GM10266 (cell line): ENCODE data around the gene BDH1.

Experiments
- DNase-seq: peaks from one replicate; pipeline ENCODE4 v3.0.0; 2012; ENCODE audit errors: extremely low spot score
- TF ChIP-seq, protein P1 (sequence below): IDR thresholded peaks from 2 replicates; pipeline ENCODE4 v1.5.1; 2012; ENCODE audit warnings: mild to moderate bottlenecking, low read depth; ENCODE audit not compliant: control insufficient read depth, insufficient read depth; ENCODE audit errors: missing control alignments

Gene BDH1

DNA sequence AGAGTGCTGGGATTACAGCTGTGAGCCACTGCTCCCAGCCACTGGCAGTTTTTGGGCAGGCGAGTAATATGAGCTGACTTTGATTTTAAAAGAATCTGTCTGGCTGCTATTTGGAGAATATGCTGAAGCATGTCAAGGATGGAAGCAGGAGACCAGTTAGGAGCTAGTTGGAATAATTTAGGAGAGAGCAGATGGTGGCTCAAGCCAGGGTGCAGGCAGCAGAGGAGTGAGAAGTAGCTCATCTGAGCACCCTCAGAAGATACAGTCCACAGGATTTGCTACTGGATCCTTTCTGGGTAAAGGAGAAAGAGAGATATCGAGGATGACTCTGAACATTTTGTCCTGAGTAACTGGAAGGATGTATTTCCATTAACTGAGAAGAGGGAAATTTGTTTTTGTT is 30.4 kb upstream of the BDH1 start:
- no peak for DNase-seq
- TF ChIP-seq, protein P1, sequence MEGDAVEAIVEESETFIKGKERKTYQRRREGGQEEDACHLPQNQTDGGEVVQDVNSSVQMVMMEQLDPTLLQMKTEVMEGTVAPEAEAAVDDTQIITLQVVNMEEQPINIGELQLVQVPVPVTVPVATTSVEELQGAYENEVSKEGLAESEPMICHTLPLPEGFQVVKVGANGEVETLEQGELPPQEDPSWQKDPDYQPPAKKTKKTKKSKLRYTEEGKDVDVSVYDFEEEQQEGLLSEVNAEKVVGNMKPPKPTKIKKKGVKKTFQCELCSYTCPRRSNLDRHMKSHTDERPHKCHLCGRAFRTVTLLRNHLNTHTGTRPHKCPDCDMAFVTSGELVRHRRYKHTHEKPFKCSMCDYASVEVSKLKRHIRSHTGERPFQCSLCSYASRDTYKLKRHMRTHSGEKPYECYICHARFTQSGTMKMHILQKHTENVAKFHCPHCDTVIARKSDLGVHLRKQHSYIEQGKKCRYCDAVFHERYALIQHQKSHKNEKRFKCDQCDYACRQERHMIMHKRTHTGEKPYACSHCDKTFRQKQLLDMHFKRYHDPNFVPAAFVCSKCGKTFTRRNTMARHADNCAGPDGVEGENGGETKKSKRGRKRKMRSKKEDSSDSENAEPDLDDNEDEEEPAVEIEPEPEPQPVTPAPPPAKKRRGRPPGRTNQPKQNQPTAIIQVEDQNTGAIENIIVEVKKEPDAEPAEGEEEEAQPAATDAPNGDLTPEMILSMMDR = no peak

DNA sequence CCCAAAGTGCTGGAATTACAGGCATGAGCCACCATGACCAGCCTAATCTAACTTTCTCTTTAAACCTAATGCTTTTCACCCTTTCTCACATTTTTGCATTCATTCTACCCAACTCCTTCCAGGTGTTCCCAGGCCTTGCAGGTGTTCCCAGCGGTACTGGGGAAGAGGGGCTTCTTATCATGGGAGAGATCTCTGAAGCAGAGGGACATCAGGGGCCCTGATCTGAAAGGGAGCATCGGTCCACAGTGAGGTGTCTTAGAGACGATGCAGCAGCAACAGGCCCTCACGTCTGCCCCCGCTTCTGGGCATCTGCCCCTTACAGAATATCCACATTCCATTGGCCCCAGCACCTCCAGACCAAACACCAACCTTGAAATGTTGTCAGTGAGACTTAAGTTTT is 29.0 kb upstream of the BDH1 start:
- DNase-seq = no peak
- TF ChIP-seq, protein P1 = no peak

DNA sequence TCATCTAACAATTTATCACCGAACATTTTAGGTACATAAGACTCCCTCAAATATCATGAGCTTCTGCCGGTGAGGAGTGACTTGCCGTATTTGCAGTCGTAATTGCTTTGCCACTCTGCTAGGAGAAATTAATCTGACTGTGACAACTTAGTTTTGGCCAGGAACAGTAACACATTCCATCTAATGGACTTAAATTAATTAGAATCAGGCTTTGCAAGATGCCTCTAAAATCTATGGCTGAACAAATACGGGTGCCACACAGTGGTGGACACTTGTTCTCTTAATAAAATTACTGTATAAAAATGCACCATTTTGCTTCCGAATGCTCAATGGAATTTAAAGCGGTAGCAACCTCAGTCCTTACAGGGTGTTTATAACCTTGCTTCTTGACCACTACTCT is 27.6 kb upstream of the BDH1 start:
- DNase-seq = no peak
- TF ChIP-seq, protein P1 = no peak

DNA sequence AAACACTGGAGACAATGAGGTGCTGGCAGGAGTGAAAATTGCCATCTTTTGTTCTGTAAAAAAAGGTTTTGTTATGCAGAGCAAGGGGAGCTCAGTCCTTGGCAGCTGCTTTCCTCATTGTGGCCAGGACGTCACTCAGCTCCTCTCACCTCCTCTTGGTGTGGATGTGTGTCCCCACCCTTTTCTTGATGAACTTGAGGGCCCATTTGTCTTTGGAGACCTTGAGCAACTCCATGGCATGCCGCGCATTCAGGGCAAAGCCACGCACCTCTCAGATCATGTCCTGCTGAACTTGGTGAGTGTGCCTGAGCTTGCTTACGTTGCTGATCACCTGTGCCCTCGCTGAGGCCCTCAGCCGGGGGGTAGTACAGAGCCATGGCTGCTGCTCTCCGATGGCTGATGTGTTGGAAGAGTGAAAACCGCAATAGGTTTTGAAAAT is 24.5 kb upstream of the BDH1 start:
- DNase-seq = no peak
- TF ChIP-seq, protein P1 = no peak

DNA sequence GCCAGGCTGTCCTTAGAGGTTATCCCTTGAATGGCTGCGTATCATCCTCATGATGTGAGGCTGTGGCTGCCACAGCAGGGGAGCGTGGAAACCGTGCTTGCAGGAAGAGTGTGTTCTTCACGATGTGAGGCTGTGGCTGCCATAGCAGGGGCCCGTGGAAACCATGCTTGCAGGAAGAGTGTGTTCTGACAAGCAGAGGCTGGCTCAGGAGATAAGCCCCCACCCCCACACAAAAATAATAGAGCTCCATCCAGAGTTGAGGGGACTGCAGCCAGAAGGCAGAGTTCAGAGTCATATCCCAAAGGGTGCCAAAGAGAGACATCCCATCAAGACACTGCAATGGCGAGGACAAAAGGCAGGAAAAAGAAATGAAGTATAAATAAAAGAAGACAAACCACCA is 22.6 kb upstream of the BDH1 start:
- TF ChIP-seq, protein P1 = no peak
- DNase-seq = no peak

DNA sequence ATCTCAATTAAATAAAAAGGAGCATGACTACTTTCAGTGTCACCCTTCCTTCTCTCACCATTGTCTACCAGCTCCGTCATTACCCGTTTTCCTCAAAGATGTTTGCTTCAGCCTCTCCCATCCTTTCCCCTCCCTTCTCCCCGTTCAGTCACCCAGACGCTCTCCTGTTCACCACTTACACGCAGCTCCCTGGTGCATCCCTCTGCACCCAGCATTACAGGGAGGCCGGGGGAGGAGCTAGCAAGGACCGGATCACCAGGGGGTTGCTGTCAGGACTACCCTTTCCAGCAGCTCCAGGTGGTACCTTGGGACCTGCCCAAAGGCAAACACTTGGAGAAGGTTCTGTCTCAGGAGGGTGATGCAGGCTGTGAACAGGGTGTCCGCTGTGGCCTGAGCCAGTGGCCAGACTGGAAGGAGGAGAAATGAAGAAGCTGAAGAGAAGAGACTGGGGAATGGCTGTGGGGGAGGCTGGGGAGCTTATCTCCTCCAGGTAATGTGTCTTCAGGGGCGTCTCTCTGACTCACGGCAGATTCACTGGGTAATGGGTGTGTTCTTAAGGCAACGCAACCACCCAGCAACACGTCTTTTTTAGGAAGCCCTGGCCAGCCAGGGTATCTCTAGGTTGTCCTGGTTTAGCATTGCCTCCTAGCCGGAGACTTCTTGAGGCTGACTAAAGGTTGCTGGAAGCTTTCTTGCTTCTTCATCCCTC is 21.8 kb upstream of the BDH1 start:
- TF ChIP-seq, protein P1 = no peak
- DNase-seq = no peak

DNA sequence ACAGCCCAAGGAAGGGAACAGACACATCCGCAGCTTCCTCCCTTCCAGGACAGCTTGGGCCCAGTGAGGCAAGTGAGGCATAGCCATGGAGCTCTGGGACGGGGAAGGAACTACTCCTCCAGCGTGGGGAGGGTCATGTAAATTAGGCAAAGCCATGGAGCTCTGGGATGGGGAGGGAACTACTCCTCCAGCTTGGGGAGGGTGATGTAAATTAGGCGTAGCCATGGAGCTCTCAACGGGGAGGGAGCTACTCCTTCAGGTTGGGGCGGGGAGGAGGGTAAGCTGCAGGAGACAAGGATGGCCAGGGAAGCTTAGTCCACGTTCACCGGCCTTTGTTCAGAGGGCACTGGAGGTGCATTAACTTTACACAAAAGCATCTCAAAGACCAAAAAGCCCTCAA is 21.1 kb upstream of the BDH1 start:
- TF ChIP-seq, protein P1 = no peak
- no peak for DNase-seq
